SK-N-SH treated with all-trans-retinoic acid at 6 μM for 48 hours (cell line): ENCODE data around the gene LYZ.

ENCODE experiments used
- ATAC-seq: fragments of 200-7000 bp; cut with Tn5 transposase; 3 replicates; pipeline ENCODE4 v1.9.1; 2020; ENCODE audit warnings: mild to moderate bottlenecking, moderate library complexity
- ARNTL ChIP-seq: fragments of 450-650 bp; formaldehyde crosslinking; IDR thresholded peaks from 2 replicates; pipeline ENCODE4 v1.5.0; 2020; ENCODE audit warnings: low read depth, mild to moderate bottlenecking, moderate library complexity, borderline replicate concordance
- BACH2 ChIP-seq: fragments of 250-450 bp; sonication (Bioruptor Pico); IDR thresholded peaks from 2 replicates; pipeline ENCODE4 v1.9.0; 2021; ENCODE audit warnings: mild to moderate bottlenecking, borderline replicate concordance
- CREB5 ChIP-seq: fragments of 250-450 bp; sonication (Bioruptor Pico); IDR thresholded peaks from 2 replicates; pipeline ENCODE4 v1.5.1; 2020; ENCODE audit warnings: low read depth, mild to moderate bottlenecking, moderate library complexity
- CSDC2 ChIP-seq: fragments of 250-450 bp; sonication (Bioruptor Pico); IDR thresholded peaks from 2 replicates; pipeline ENCODE4 v1.5.0; 2020; ENCODE audit warnings: mild to moderate bottlenecking, moderate library complexity
- GLIS3 ChIP-seq: fragments of 250-450 bp; sonication (Bioruptor Pico); IDR thresholded peaks from 2 replicates; pipeline ENCODE4 v1.5.0; 2020; ENCODE audit warnings: mild to moderate bottlenecking, moderate library complexity
- ISL1 ChIP-seq: fragments of 250-450 bp; sonication (Bioruptor Pico); IDR thresholded peaks from 2 replicates; pipeline ENCODE4 v2.1.2; 2022; ENCODE audit warnings: mild to moderate bottlenecking, moderate library complexity
- OSR1 ChIP-seq: fragments of 250-450 bp; sonication (Bioruptor Pico); IDR thresholded peaks from 2 replicates; pipeline ENCODE4 v1.8.0; 2022; ENCODE audit warnings: moderate library complexity, mild to moderate bottlenecking, inconsistent platforms
- PATZ1 ChIP-seq: fragments of 250-450 bp; sonication (Bioruptor Pico); IDR thresholded peaks from 2 replicates; pipeline ENCODE4 v1.8.0; 2020; ENCODE audit warnings: mild to moderate bottlenecking, moderate library complexity, borderline replicate concordance
- POU6F1 ChIP-seq: fragments of 250-450 bp; sonication (Bioruptor Pico); IDR thresholded peaks from 2 replicates; pipeline ENCODE4 v1.8.0; 2021; ENCODE audit warnings: low read depth, mild to moderate bottlenecking, moderate library complexity, borderline replicate concordance
- PPARA ChIP-seq: fragments of 250-450 bp; sonication (Bioruptor Pico); IDR thresholded peaks from 2 replicates; pipeline ENCODE4 v1.5.0; 2020; ENCODE audit warnings: mild to moderate bottlenecking, borderline replicate concordance
- RARB ChIP-seq: fragments of 250-450 bp; sonication (Bioruptor Pico); IDR thresholded peaks from 2 replicates; pipeline ENCODE4 v1.8.0; 2021; ENCODE audit warnings: mild to moderate bottlenecking, moderate library complexity
- SNAI2 ChIP-seq: fragments of 250-450 bp; sonication (Bioruptor Pico); IDR thresholded peaks from 2 replicates; pipeline ENCODE4 v1.5.0; 2020; ENCODE audit warnings: mild to moderate bottlenecking, moderate library complexity
- TCF4 ChIP-seq: fragments of 250-450 bp; sonication (Bioruptor Pico); IDR thresholded peaks from 2 replicates; pipeline ENCODE4 v1.8.0; 2021; ENCODE audit warnings: mild to moderate bottlenecking, moderate library complexity, borderline replicate concordance
- TOX ChIP-seq: fragments of 250-450 bp; sonication (Bioruptor Pico); IDR thresholded peaks from 2 replicates; pipeline ENCODE4 v1.8.0; 2021; ENCODE audit warnings: mild to moderate bottlenecking, moderate library complexity, borderline replicate concordance
- TSHZ2 ChIP-seq: fragments of 250-450 bp; sonication (Bioruptor Pico); IDR thresholded peaks from 2 replicates; pipeline ENCODE4 v1.5.0; 2020; ENCODE audit warnings: mild to moderate bottlenecking, moderate library complexity
- ZC3H10 ChIP-seq: fragments of 250-450 bp; sonication (Bioruptor Pico); IDR thresholded peaks from 2 replicates; pipeline ENCODE4 v1.5.1; 2021; ENCODE audit warnings: mild to moderate bottlenecking, moderate library complexity
- ZFP3 ChIP-seq: fragments of 250-450 bp; sonication (Bioruptor Pico); IDR thresholded peaks from 2 replicates; pipeline ENCODE4 v1.5.0; 2020; ENCODE audit warnings: mild to moderate bottlenecking, moderate library complexity
- ZFP30 ChIP-seq: fragments of 450-650 bp; formaldehyde crosslinking; IDR thresholded peaks from 2 replicates; pipeline ENCODE4 v1.5.0; 2022; ENCODE audit warnings: mild to moderate bottlenecking, moderate library complexity
- ZNF565 ChIP-seq: fragments of 450-650 bp; formaldehyde crosslinking; conservative IDR thresholded peaks from 2 replicates; pipeline ENCODE4 v1.5.0; 2020; ENCODE audit warnings: low read depth, mild to moderate bottlenecking, moderate library complexity
- ZNF70 ChIP-seq: fragments of 450-650 bp; formaldehyde crosslinking; IDR thresholded peaks from 2 replicates; pipeline ENCODE4 v1.5.0; 2020; ENCODE audit warnings: mild to moderate bottlenecking, moderate library complexity

LYZ gene

GRCh38 chr12:69368171-69368570 is 20.0 kb downstream of the LYZ start (continued):
- no peak for TF ChIP-seq CREB5 (CRISPR knock-in tag)

GRCh38 chr12:69383074-69383473 is 34.9 kb downstream of the LYZ start:
- no peak for ATAC-seq
- no peak for TF ChIP-seq ARNTL
- no peak for TF ChIP-seq ZFP30
- no peak for TF ChIP-seq BACH2 (CRISPR knock-in tag)
- TF ChIP-seq ISL1 (CRISPR knock-in tag), result no peak

- no peak for TF ChIP-seq PPARA (CRISPR knock-in tag)
- TF ChIP-seq TCF4, result no peak
- no peak for TF ChIP-seq ZFP30
- TF ChIP-seq ARNTL, result no peak
- TF ChIP-seq ZNF565, result no peak
- no peak for TF ChIP-seq TSHZ2 (CRISPR knock-in tag)
- TF ChIP-seq SNAI2 (CRISPR knock-in tag), result no peak
- TF ChIP-seq ZNF70 (CRISPR knock-in tag), result no peak
- TF ChIP-seq ZFP3 (CRISPR knock-in tag), result no peak
- no peak for TF ChIP-seq CSDC2 (CRISPR knock-in tag)
- TF ChIP-seq RARB (CRISPR knock-in tag), result no peak
- ATAC-seq, result no peak; the same call in 2 of the 3 replicates
Observed at GRCh38 chr12:69385038-69385437, 36.9 kb downstream of the LYZ start.

GRCh38 chr12:69386921-69387320 is 38.7 kb downstream of the LYZ start:
- no peak for TF ChIP-seq ZNF70 (CRISPR knock-in tag)
- TF ChIP-seq, all 23 proteins: peak for 0
- ATAC-seq, result no peak

- ATAC-seq, result peak; percentile 91
- TF ChIP-seq TSHZ2 (CRISPR knock-in tag) (no peak), ZFP3 (CRISPR knock-in tag) (no peak), RARB (CRISPR knock-in tag) (no peak), ZFP30 (no peak), GLIS3 (no peak), ZC3H10 (no peak), OSR1 (CRISPR knock-in tag) (no peak), PATZ1 (CRISPR knock-in tag) (no peak), ARNTL (no peak), CSDC2 (CRISPR knock-in tag) (no peak), TOX (CRISPR knock-in tag) (no peak), POU6F1 (CRISPR knock-in tag) (no peak), ZNF70 (CRISPR knock-in tag) (no peak), SNAI2 (CRISPR knock-in tag) (no peak)
- TF ChIP-seq, all 23 proteins: peak for 0
Observed at GRCh38 chr12:69388371-69388770, 40.2 kb downstream of the LYZ start.
